Retinal pigment epithelial cell (primary cell): Measurements from ENCODE around the gene ARHGEF6.

Source experiments
- DNase-seq: peaks from one replicate; pipeline ENCODE4 v3.0.0-alpha.2; 2010; ENCODE audit warnings: low read depth
- H3K4me3 ChIP-seq: 2 replicates; pipeline ENCODE4 v1.5.1; 2011; ENCODE audit warnings: mild to moderate bottlenecking, low read length, control low read depth, moderate library complexity
- TF ChIP-seq, protein P1 (sequence below): conservative IDR thresholded peaks from 2 replicates; pipeline ENCODE4 v1.5.1; 2011; ENCODE audit warnings: low read depth, low read length, control low read depth, inconsistent platforms

Gene ARHGEF6

DNA sequence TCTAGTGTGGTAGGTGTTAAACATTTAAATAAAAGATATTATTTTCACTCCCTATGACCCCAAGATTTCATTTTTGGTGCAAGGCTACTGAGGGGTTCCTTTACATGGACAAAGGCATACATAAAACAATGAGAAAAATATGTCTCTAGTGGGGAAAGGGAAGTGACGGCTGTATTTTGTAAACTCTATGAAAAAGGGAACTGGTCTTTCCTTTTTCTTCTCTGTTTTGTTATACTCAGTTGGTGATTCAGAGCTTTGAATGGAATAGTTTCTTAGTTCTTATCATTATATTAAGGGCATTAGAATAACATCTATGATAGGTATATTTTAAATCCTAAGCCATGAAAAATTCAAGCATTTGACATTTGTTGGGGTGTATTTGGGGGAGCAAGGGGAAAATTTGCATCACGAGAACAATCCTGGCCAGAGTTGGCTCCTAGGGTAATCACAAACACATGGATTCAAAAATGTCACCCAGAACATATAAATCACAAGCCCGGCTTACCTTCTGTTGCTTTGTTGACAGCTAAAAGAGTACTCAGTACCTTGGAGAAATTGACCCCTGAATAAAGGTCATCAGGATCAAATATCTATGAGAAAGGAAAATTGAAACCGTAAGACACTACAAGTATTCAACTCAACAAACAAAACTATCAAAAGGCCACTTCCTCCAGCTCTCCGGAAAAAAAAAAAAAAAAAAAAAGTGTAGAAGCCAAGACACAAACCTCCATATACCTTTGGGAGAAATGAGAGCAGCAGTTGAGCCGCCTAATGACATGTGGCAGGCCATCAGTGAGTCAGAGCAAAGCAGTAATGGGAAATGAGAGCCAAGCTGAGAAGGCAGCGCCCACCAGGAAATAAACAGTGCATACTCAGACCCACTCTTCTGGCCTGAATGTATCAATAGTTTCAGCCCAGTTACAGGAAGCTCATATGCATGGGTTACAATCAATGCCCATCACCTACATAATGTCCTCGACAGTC, 33.4 kb downstream of the ARHGEF6 start:
- TF ChIP-seq, protein P1, sequence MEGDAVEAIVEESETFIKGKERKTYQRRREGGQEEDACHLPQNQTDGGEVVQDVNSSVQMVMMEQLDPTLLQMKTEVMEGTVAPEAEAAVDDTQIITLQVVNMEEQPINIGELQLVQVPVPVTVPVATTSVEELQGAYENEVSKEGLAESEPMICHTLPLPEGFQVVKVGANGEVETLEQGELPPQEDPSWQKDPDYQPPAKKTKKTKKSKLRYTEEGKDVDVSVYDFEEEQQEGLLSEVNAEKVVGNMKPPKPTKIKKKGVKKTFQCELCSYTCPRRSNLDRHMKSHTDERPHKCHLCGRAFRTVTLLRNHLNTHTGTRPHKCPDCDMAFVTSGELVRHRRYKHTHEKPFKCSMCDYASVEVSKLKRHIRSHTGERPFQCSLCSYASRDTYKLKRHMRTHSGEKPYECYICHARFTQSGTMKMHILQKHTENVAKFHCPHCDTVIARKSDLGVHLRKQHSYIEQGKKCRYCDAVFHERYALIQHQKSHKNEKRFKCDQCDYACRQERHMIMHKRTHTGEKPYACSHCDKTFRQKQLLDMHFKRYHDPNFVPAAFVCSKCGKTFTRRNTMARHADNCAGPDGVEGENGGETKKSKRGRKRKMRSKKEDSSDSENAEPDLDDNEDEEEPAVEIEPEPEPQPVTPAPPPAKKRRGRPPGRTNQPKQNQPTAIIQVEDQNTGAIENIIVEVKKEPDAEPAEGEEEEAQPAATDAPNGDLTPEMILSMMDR: no peak
- no peak overlapping the region for H3K4me3 ChIP-seq
- no peak for DNase-seq

DNA sequence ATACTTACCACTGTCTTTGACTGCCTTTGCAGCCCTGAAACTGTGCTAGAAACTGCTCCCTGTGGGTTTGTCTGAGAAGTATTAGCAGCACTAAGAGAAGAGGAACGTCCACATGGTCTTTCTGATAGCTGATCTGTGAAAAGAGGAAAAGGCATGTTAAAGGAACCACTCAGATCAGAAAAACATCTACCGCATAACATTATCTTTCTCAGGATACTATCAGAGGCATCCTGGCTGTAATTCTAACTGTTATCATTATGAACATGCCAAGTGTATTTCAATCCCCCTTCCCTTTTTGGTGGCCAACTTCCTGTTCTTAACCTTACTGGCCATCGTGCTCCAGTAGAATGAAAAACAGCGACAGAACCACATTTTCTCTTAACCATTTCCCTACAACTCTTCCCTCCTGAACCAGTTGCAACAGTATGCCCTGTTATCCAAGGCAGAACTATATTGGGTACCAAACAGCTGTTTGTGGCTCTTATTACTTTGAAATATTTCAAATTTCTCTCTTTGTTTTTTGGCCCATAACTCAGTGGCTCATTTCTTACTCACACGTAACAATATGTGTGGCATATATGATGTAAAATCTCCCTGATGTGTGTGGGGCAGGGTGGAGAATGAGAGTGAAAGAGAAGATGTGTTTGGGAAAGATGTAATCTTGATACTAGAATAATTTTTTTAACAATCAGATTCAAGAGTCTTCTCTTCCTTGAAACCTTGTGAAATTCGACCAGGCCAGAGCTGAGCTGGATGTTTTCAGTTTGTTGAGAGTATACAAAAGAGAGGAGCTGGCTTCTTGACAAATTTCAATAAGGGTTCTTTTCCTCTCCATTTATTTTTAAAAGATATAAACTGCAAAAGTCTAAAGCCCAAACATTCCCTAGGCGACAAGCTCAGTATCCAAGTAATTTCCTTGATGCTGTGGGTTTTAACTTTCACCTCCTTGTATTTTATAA, 35.2 kb downstream of the ARHGEF6 start:
- H3K4me3 ChIP-seq: no peak overlapping the region
- DNase-seq: no peak
- TF ChIP-seq, protein P1: no peak

DNA sequence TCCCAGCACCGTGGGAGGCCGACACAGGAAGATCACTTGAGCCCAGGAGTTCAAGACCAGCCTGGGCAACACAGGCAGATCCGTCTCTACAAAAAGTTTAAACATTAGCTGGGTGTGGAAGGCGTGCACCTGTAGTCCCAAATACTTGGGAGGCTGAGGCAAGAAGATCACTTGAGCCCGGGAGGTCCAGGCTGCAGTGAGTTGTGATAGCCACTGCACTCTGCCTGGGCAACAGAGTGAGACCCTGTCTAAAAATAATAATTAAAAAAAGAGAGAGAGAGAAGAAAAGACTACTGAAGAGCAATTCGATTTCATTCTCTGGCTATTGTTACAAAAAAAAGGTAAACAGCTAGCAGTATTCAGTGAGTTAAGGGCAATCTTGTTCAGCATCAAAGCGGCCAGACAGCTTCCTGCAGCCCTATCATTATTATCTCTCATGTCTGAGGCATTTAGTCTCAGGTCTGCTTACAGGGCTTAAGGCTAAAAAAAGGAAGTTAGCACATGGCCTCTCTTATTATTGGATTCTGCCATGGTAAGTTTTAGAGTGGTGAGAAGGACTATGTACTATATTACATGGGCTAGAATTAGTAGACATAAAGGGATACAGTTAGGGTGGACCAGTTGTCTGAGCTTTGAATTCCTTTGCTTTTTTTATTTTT, 37.9 kb downstream of the ARHGEF6 start:
- TF ChIP-seq, protein P1: no peak
- H3K4me3 ChIP-seq: no peak overlapping the region
- no peak for DNase-seq

DNA sequence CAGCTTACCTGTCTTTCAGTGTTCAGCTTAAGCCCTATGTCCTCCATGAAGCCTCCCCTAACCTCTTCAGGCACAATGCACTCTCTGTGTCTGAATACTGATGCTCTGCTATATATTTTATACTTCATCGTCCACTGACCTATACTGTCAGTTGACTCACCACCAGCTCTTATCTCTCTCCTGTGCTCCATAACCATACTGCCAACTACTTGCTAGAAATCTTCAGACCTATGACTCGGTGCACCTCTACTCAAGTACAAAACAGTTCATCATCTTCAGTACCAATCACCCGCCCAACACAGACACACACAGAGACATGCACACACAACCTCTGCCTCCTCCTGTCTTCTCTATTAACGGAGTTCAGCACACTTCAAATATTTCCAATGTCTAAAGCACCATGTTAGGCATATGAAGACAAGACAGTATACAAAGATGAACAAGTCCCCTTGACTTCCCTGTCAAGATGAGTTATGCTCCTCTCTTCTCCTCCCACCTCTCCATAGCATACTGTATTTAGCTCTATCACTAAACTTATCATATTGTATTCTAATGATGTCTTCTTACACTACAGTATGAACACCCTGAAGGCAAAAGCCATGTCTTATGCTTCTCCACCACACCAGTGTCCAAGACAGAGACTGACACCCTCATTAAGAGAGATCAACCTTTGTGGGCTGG, 42.5 kb downstream of the ARHGEF6 start:
- H3K4me3 ChIP-seq: no peak overlapping the region
- TF ChIP-seq, protein P1: no peak
- DNase-seq: no peak

DNA sequence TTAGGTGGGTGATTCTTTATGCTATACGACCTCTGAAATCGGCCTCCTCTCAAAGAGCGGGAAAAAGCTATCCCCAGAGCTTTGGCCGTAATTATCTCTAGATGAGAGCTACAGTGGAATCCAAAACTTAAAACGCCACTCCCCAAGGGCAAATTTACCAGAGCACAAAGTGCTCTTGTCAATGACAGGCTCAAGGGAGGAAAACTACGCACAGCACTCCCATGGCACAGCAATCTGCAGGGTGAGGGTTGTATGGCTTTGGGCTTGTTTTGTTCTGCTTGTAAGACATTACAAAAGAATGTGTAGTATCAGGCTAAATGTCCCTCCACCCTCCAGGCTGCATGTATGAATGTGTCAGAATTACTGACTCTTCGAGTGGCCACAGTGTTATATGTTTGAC, 44.0 kb downstream of the ARHGEF6 start:
- H3K4me3 ChIP-seq: no peak overlapping the region
- DNase-seq: no peak
- TF ChIP-seq, protein P1: no peak

DNA sequence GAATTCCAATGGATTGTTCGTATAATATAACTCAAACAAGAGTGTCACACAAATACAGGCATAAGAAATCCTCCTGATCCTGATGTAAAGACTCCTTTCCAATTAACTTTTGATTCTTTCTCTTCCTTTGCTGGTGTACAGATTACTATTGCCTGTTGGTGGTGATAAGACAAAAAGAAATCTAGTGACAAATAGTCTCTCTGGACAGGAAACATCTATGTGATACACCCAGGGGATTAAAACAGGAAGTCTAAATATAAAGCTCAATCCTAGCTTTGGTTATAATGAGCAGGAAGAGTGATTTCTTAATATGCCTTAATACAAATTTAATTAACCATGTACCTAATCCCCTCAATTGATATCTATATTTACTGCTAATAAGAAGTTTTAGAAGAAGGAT, 45.1 kb downstream of the ARHGEF6 start:
- no peak for DNase-seq
- no peak overlapping the region for H3K4me3 ChIP-seq
- TF ChIP-seq, protein P1: no peak
